BLaER1 (cell line): ENCODE measurements around the gene OCA2.

ENCODE experiments used
- H3K27ac ChIP-seq: shearing (Covaris generic); formaldehyde crosslinking; 2 replicates; pipeline ENCODE4 v1.8.1; 2022
- H3K27me3 ChIP-seq: shearing (Covaris generic); formaldehyde crosslinking; 2 replicates; pipeline ENCODE4 v1.8.1; 2022
- H3K36me3 ChIP-seq: shearing (Covaris generic); formaldehyde crosslinking; 2 replicates; pipeline ENCODE4 v1.8.1; 2022
- H3K4me1 ChIP-seq: shearing (Covaris generic); formaldehyde crosslinking; 2 replicates; pipeline ENCODE4 v1.8.1; 2022
- H3K4me2 ChIP-seq: shearing (Covaris generic); formaldehyde crosslinking; 2 replicates; pipeline ENCODE4 v1.8.1; 2022
- H3K4me3 ChIP-seq: shearing (Covaris generic); formaldehyde crosslinking; 2 replicates; pipeline ENCODE4 v1.8.1; 2022
- H3K9ac ChIP-seq: shearing (Covaris generic); formaldehyde crosslinking; 2 replicates; pipeline ENCODE4 v1.8.1; 2022
- H3K9me3 ChIP-seq: shearing (Covaris generic); formaldehyde crosslinking; 2 replicates; pipeline ENCODE4 v1.8.1; 2022
- H4K20me1 ChIP-seq: shearing (Covaris generic); formaldehyde crosslinking; 2 replicates; pipeline ENCODE4 v1.8.1; 2022
- Cebpa-rat ChIP-seq: shearing (Covaris generic); IDR thresholded peaks from 2 replicates; pipeline ENCODE4 v1.8.1; 2022

OCA2 gene

DNA sequence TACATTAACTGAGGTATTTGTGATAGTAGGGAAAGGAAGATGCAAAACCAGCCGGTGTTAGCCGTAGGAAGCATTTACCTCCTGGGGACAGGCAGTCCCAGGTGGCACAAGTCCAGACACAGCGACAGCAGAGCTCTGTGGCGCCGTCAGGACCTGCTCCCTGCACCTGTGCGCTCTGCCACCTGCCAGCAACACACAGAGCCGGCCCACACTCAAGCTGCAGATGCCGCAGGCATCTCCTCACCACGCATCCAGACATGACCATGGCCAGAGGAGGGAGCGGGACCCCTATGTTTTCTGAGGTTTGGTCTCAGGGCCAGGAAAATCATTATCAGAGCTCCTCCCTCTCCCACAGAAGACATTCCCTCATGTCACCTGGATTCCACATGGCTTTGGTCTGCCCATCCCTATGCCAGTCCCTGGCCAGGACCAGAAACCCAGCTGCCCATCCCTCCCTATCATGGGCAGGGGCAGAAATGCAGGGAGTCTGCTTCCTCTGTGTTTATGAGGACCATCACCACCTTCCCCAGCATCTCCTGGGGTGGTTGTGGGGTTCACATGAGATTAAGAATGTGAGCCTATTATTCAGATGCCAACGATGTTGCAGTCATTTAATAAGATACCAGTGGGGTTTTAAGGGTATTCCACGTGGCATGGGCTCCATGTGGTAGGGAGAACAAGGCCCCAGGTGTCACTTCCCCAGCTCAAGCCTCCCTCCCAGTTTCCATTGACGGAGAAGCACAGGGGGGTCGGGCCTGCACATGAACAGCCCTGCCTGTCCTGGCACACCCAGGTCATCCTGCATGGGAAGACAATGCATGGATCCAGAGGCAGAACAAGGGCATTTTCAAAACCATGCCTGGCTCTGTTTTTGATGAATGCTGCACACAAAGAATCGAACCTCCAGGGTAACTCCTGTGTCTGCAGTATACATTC, 251.1 kb downstream of the OCA2 start:
- no peak overlapping the region for H3K9ac ChIP-seq
- H3K9me3 ChIP-seq, result 0 out of 2 replicates have a peak, but pooled peaks cover 5% of the 10 kb centered on the region
- no peaks in the 10 kb centered on the region for H3K27me3 ChIP-seq
- no peak overlapping the region for H3K4me2 ChIP-seq
- H4K20me1 ChIP-seq, result no peaks in the 10 kb centered on the region
- no peak for TF ChIP-seq Cebpa-rat
- H3K36me3 ChIP-seq, result no peaks in the 10 kb centered on the region
- H3K27ac ChIP-seq, result no peak overlapping the region
- H3K4me3 ChIP-seq, result no peak overlapping the region
- peaks cover 6% of the 10 kb centered on the region; the same call in 1 of the 2 replicates for H3K4me1 ChIP-seq

DNA sequence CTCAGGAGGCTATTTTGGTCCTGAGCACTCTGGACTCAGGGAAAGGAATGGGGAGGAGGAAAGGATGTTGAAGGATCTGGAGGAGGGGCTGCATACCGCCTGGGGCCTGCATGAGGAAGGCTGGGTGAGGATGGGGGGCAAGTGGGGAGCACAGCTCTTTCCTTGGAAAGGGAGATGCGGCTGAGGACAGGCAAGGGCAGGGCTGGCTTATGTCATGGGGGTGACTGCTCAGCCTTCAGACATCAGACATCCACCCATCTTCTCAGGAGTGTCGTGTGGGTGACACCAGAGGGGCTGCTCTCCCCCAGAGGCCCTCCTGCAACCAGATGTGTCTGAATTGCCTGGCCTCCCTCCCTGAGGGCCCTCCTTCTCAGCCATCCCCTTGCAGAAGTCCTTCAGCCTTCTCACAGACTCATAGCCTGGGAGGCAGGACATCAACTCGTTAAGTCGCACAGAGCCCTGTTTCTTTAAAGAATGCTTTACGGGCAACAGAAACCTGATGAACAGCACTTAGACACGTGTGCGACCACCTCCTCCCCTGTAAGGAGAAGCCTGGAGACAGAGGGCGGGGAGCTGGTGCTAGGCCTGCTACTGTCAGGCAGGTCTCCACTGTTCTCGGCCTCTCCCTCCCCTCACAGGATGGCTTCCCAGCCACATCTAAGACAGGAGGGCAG, 252.3 kb downstream of the OCA2 start:
- H3K4me2 ChIP-seq, result no peak overlapping the region
- H3K9ac ChIP-seq, result no peak overlapping the region
- H3K36me3 ChIP-seq, result no peaks in the 10 kb centered on the region
- 0 out of 2 replicates have a peak, but pooled peaks cover 5% of the 10 kb centered on the region for H3K9me3 ChIP-seq
- no peak for TF ChIP-seq Cebpa-rat
- peaks cover 6% of the 10 kb centered on the region; the same call in 1 of the 2 replicates for H3K4me1 ChIP-seq
- H4K20me1 ChIP-seq, result no peaks in the 10 kb centered on the region
- H3K27ac ChIP-seq, result no peak overlapping the region
- H3K27me3 ChIP-seq, result no peaks in the 10 kb centered on the region
- H3K4me3 ChIP-seq, result no peak overlapping the region

DNA sequence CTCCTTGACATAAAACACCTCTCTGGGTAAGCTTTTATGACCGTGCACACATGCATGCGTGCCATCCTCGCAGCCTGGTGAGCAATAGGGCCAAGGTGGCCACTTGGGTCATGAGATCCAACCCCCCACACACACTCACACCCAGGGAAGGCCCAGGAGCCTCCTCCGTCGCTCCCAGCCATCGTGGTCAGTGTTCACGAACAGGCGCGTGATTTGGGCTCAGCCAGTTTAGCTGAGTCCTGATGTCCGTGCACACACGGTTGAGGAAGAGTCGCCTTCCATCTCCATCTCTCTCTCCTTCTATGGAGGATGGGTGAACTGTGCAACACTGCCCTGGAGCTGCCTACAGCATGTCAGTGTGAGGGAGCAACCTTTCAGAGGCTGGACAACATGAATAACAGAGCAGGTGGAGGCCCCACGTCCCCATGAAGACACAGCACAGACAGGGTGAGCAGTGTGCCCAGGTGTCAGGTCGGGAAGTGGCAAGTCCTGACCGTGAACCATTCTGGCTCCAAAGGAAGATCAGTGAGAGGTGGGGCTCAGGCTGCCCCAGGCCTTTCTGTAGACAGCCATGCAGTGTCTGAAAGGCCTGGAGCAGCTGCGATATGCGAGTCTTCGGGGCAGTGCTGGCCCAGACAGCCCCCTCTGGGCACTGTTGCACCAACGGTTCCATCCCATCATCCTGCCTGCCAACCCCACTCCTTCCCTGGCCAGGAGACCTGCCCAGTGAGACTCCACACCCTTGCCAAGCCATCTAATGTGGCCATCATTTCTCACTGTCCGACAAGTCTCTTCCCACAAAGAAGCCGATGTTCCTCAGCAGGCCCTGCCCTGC, 253.4 kb downstream of the OCA2 start:
- H3K27me3 ChIP-seq, result no peaks in the 10 kb centered on the region
- no peak overlapping the region for H3K4me3 ChIP-seq
- H4K20me1 ChIP-seq, result no peaks in the 10 kb centered on the region
- H3K27ac ChIP-seq, result no peak overlapping the region
- no peaks in the 10 kb centered on the region for H3K36me3 ChIP-seq
- no peak overlapping the region for H3K4me2 ChIP-seq
- H3K9me3 ChIP-seq, result 0 out of 2 replicates have a peak, but pooled peaks cover 5% of the 10 kb centered on the region
- no peaks in the 10 kb centered on the region for H3K4me1 ChIP-seq
- H3K9ac ChIP-seq, result no peak overlapping the region
- TF ChIP-seq Cebpa-rat, result no peak

GRCh38 chr15:27844018-27844666, 255.0 kb downstream of the OCA2 start:
- Histone ChIP-seq H3K27ac (no peak overlapping the region), H3K9ac (no peak overlapping the region), H3K36me3 (no peaks in the 10 kb centered on the region), H3K4me3 (no peak overlapping the region), H3K4me2 (no peak overlapping the region), H3K4me1 (no peaks in the 10 kb centered on the region), H3K9me3 (0 out of 2 replicates have a peak, but pooled peaks cover 5% of the 10 kb centered on the region), H3K27me3 (no peaks in the 10 kb centered on the region), H4K20me1 (no peaks in the 10 kb centered on the region)
- no peak for TF ChIP-seq Cebpa-rat

DNA sequence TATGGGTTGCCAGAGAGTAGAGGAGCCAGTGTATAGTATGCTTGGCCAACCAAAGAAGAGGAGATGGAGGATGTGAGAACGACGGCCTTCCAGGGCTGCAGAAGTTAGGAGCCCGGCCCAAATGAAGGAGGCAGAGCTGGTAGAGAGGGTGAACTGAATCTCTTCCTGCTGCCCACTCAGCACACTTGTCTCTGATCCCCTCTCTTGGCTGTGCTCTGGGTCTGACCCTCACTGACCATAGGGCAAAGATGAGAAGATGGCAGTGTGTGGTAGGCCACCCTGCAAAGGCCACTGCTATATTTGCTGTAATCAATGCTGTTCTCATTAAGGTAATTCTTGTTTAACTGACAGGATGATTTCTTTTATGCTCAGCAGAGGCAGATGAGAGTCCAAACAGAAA, 256.0 kb downstream of the OCA2 start:
- H3K9me3 ChIP-seq, result no peaks in the 10 kb centered on the region
- TF ChIP-seq Cebpa-rat, result no peak
- no peaks in the 10 kb centered on the region for H4K20me1 ChIP-seq
- H3K4me3 ChIP-seq, result no peak overlapping the region
- no peak overlapping the region for H3K4me2 ChIP-seq
- H3K4me1 ChIP-seq, result peaks cover 5% of the 10 kb centered on the region
- no peaks in the 10 kb centered on the region for H3K27me3 ChIP-seq
- no peak overlapping the region for H3K9ac ChIP-seq
- no peaks in the 10 kb centered on the region for H3K36me3 ChIP-seq
- no peak overlapping the region for H3K27ac ChIP-seq

DNA sequence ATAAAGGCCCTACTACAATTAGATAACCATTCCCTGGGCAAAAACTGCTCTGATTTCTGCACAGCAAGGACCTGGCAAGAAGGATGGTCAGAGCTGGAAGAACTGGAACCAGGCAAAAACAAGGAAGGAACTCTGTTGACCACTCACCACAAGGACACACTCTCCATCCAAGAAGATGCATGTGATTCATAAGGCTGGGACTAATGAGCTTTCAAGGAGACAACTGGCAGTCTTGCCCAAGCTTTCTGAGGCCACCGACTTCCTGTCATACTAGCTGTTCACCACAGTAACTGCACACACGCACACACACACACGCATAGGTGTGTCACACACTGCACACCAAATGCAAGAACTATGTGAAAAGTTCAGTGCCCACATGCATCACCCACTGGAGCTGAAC, 256.6 kb downstream of the OCA2 start:
- TF ChIP-seq Cebpa-rat, result no peak
- Histone ChIP-seq H3K4me2 (no peak overlapping the region), H3K4me3 (no peak overlapping the region), H3K4me1 (peaks cover 11% of the 10 kb centered on the region), H3K36me3 (no peaks in the 10 kb centered on the region), H3K9ac (no peak overlapping the region), H3K27ac (no peak overlapping the region), H3K27me3 (no peaks in the 10 kb centered on the region), H3K9me3 (no peaks in the 10 kb centered on the region), H4K20me1 (no peaks in the 10 kb centered on the region)

DNA sequence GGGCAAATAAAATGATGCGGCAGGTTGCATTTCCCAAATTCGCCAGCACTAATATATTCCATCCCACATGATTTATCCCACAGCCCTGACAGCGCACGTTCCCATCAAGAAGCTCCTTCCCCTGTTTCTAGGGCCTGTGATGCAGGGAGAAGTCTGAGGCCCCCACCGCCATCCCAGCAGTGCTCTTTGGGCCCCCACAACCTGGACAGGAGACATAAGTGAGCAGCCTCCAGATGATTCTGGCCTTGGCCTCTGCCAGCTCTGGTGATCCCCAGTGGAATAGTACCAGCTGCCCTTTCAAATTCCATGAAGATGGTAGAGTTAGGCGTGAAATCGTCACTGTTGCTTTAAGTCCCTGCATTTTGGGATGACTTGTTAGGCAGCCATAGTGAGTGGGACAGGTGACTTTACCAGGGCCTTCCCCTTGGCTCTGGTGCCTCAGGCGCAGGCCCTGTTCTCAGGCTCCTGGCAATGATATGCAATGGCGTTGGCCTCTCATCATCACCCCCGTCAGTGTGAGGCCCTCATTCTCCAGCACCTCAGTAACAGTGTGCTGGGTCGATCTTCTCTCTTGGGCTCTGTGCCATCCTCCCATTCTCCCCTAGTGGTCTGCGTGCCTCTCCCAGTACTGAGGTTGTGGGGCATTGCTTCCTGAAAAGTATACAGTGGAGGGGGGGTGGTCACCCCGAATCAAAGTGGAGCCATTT, 263.7 kb downstream of the OCA2 start:
- H3K27me3 ChIP-seq, result no peaks in the 10 kb centered on the region
- no peaks in the 10 kb centered on the region for H3K36me3 ChIP-seq
- TF ChIP-seq Cebpa-rat, result no peak
- H3K4me3 ChIP-seq, result no peak overlapping the region
- H3K27ac ChIP-seq, result no peak overlapping the region
- no peaks in the 10 kb centered on the region for H4K20me1 ChIP-seq
- H3K9me3 ChIP-seq, result no peaks in the 10 kb centered on the region
- H3K4me1 ChIP-seq, result peaks cover 28% of the 10 kb centered on the region
- H3K9ac ChIP-seq, result no peak overlapping the region
- no peak overlapping the region for H3K4me2 ChIP-seq

GRCh38 chr15:27834684-27835083, 264.4 kb downstream of the OCA2 start:
- TF ChIP-seq Cebpa-rat, result no peak
- Histone ChIP-seq H3K4me1 (peaks cover 28% of the 10 kb centered on the region), H3K4me3 (no peak overlapping the region), H3K9ac (no peak overlapping the region), H3K4me2 (no peak overlapping the region), H3K9me3 (no peaks in the 10 kb centered on the region), H3K36me3 (no peaks in the 10 kb centered on the region), H3K27ac (no peak overlapping the region), H4K20me1 (no peaks in the 10 kb centered on the region), H3K27me3 (no peaks in the 10 kb centered on the region)

GRCh38 chr15:27833974-27834373, 265.1 kb downstream of the OCA2 start:
- Histone ChIP-seq H3K36me3 (no peaks in the 10 kb centered on the region), H3K27ac (no peak overlapping the region), H3K27me3 (no peaks in the 10 kb centered on the region), H3K9ac (no peak overlapping the region), H3K4me1 (peaks cover 28% of the 10 kb centered on the region), H3K9me3 (no peaks in the 10 kb centered on the region), H3K4me2 (no peak overlapping the region), H3K4me3 (no peak overlapping the region), H4K20me1 (no peaks in the 10 kb centered on the region)
- TF ChIP-seq Cebpa-rat, result no peak
